Measurements from ENCODE around the gene DKC1.

DKC1 gene

DNA sequence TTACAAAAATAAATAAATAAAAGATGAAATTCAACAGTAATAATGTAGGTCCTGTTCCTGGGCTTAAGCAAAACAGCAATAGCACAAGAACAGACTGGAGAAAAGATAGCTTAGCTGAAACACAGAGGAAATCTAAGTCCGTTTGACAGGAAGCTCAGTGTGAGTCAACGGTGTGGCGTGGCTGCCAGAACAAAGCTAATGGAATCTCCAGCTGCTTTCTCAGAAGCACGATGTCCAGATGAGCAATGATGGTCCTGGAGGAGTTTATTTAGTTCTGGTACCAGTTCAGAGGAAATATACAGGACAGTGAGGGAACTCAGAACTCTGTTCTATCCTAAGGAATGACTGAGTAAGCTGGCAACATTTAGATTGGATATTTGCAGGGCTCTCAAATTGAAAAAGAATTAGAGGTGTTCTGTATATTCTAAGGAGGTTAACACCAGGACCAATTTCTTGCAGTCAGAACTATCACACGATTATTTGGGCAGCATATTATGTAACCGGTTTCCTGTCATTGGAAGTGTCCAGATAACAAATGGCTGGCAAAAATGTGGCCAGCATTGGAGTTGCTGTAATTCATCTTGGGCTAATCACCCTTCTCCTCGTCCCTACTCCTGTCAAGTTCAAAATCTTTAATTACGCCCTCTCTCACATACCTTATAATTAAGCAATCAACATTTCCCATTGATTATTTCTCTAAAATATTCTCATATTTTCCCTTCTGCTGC, 24.5 kb upstream of the DKC1 start:
- DNase-seq = no peak

DNA sequence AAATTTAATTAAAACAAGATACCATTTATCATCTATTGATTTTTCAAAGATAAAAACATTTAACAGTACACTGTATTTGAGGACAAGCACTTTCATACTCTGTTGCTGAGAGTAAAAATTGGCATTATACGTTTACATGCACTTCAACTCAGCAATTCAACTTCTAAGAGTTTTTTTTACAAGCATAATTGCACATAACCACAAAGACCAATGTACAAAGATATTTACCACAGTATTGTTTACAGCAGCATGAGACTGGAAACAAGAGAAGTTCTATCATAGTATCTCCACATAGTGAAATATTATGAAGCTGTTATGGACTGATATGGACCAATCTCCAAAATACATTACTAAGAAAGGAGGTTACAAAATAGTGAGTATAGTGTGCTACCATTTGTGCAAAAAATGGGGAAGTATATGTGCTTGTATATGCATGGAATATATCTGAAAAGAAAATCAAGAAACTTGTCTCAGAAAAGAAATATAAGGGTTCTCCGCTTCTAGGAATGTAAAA, 22.7 kb upstream of the DKC1 start:
- no peak for DNase-seq

DNA sequence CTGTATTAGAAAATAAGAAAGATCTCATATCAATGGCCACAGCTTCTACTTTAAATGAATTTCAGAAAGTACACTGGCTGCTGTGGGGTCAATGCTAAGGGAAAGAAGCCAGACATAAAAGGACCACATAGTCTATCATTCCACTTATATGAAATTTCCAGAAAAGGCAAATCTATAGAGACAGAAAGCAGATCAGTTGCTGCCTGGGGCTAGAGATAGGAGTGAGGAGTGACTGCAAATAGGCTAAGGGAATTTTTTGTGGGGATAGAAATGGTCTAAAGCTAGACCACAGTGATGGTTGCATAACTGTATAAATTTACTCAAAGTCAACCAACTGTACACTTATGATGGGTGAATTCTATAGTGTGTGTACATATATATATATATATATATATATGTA, 20.1 kb upstream of the DKC1 start:
- DNase-seq = no peak

DNA sequence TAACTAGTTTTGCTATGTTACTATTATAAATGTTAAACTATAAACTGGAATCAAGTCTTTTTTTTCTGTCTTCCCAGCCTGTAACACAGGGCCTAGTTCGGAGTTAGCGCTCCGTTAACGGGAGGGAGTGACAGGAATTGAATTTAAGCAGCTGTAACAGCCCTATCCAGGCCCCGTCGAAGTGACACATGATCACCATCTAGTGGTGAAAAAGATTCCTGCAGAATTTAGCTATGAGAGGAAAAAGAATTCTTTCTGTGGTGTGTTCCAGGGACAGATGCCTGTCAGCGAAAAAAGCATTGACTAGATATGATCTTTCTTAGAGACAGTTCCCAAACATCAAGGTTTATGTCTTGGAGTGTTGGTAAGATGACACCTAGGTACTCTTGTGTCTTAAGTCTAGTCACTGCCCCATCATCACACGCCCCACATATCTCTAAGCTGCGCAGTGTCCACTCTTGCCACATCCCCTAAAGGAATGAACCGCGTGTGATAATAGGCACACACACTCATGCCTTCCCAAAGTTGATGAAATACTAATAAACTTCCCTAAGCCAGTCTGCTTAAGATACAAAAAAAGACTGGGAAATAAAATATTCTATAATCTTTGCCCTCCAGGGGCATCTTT, 13.8 kb upstream of the DKC1 start:
- peak; percentile 37 for DNase-seq

DNA sequence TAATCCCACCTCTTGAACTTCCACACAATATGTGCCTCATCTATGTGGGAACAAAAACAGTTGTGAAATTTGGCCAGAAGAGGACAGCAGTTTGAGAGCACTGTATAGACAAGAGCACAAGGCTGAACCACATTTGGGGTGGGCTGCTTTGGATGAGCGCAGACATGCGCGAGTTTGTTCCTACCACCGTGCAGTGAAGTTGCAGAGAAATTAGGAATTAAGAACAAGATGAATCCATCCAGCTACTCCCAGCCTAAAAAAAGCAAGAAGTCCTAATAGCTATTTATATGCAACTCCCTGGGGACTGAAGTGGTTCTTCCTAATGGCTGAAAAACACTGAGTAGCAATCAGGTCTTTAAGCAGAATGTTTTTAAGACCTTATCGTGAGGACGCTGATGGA, 12.8 kb upstream of the DKC1 start:
- DNase-seq = no peak

DNA sequence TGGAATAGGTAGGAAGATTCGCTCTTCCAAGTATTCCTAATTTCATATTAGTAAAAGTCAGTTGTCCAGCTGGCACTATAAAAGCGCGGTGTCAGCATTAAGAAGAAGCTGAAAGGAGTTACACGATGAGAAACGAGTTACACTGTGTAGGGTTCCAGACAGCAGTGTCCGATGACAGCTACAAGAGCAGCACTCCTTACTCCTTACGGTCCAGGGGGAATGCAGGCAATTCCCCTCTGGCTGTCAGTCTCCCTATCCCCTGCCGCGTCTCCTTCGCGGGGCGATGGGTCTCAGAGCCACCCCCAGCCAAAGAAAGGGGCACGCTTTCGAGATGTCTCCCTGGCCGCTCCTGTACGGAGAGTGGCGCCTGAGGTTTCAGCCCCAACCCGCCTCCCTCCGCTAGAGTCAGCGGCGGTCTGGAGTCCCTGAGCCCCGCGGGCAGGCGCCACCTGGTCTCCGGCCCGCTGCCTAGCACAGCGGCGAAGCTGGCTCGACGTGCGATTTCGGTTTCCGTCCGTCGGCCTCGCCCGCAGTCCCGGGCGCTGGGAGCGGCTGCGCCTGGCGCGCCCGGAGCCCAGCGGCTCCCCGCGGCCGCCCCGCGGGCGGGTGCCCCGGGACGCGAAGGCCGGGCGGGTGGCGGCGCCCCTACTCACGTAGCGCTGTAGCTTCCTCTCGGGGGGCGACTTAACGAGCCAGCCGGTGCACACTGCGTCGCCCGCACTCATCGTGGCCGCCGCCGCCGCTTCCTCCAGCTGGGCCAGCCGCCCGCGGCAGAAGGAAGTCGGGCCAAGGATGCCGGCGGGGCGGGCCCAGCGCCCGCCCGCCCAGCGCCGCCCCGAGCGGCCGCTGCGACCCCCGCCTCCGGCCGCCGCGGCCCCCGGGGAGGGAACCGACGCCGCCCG, 12.1 kb upstream of the DKC1 start, which contains the start of gene GAB3:
Gene GAB3 (minus strand): TSS at position 777 of the 902 bp plus-strand sequence. CDS start 52 bp downstream, at position 725.
- DNase-seq = no peak

DNA sequence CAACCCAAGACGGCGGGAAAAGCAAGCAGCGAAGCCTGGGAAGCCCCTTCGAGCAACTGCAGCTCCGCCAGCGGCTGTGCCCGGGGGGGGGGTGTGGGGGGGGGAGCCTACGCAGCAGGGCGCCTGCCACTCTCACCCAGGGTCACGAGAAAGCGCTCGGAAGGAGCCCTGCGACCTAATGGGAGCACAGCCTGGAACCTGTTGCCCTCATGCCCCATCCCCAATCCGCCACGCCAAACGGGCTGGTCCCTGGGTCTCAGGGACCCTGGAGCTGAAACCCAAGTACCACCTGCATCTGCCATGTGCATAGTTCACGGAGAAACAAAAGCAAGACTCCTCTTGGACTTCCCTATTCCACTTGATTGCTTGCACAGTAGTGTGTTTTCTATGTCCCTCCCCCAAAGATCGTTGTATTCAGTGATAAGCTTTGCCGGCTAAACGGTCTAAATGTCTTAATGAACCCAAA, 11.4 kb upstream of the DKC1 start:
- DNase-seq = no peak

DNA sequence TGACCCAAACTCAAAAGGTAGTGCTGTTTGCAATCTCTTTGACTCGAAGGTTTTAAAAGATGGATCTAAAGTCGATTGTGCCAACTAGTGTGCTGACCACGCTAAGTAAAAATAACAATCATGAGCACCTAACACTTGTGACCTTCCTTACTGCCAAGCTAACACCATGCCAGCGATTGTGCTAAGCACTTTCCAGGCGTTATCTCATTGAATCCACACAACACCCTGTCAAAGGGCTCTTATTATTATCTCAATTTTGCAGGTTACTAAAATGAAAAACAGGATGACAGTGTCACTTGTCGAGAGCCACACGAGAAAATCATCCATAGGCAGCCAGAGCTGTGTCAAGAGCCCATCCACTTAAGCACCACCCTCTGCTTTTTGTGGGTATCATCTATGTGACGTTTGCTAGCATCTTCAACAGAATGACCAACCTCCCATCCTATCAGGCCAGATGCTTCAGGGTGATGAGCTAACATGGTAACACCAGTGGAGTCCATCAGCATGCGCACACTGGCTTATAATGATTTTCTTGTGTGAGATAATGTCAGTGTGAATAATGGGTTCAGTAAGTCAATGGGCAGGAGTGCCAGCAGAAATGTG, 10.9 kb upstream of the DKC1 start:
- no peak for DNase-seq

DNA sequence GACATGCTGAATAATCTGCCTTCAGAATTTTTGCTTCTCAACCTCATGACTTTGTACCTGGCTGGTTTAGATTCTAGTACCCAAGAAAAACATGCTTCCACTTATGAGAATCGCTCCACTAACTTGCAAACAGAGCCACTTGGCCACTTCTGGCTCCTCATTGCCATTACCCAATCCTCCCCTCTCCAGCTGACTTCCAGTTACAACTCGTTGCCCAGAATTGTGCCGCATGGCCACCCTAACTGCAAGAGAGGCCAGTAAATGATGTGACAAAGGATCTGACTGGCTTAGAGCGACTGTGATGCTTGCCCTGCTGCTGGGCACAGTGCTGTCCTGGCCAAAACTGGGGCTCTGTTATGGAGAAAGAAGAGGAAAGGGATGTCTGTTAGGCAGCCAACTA, 4.0 kb upstream of the DKC1 start:
- no peak for DNase-seq

DNA sequence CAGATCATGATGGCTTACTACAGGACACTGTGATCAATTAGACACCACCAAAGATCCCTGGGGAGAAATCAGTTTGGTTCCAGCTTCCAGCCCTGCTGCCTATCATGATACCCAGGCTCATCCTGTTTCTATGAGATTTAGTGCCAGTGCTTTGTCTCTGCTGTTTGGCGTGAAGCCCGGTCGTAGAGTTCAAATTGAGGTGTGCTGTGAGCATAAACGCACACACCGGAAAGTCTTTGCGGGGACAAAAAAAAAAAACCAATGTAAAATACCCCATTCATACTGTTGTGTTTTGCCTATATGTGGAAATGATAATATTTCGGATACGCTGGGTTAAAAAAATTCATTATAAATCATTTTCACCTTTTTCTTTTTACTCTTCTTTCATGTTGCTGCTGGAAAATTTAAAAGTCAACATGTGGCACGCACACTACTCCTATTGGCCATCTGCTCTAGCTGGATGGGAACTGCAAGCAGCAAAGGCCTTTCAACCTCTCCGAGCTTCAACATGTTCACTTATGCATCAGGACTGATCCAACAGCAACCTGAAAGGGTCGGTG, 607 bp upstream of the DKC1 start:
- DNase-seq = no peak

DNA sequence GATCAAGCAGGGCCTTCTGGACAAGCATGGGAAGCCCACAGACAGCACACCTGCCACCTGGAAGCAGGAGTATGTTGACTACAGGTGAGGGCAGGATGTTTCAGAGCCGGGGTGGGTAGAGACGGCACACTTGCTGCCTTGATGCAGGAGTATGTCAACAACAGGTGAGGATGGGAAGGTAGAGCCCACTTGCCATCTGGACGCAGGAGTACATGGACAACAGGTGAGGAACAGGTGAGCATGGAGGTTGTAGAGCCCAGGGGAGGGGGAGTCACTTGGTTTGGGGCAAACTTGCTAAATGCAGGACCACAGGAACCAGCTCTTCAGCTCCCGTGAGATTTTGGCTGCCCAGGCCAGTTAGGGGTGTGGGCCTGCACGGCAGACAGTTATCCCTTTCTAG, 12.0 kb downstream of the DKC1 start:
- DNase-seq = no peak

DNA sequence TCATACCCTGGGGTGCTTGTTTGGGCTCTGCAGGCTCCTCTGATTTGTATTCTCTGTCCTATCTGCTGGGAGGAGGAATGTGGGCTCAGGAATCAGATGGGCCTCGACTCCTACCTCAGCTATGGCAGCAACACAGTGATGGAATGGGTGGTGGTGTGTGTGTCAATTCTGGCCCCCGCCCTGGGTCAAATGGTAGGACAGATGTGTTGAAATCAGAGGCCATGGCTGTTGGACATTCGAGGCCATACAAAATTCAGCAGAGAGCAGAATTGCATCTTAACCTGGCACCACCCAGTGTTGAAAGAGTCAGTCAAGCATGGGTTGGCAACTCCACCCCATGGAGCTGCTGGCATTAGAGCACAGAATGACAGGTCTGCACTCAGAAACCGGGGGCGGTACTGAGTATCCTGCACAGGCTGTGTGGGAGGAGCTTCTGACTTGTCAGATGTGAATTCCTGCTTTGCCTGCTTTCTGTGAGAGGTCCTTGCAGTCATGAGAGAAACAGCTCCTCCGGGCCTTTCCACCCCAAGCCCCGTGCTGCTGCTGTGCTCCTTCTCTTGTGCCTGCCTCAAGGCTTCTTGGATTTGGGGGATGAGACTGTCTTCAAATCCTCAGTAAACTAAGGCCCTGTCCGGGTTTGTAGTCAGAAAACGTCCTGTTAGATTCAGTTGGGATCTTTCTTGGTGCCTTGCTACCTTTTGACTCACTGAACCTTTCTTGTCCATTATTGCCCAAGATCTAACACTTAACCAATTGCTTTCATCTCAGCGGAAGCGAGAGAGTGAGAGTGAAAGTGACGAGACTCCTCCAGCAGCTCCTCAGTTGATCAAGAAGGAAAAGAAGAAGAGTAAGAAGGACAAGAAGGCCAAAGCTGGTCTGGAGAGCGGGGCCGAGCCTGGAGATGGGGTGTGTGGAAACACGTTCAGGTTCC, 13.0 kb downstream of the DKC1 start:
- peak; percentile 40 for DNase-seq

DNA sequence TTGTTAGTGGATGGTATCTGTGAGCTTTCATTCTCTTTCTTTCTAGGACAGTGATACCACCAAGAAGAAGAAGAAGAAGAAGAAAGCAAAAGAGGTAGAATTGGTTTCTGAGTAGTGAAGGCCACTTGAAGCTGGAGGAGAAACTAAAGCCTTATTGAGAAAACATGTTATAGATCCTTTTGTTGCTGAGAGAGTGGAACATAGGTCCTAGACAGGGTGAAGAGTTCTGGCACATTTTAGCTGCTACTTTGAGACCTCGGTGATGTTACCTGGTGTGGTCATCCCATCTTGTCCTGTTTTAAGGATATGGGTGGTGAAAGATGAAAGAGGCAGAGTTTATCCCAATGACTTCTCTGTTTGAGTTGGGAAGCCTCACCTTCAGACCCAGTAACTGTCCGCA, 14.1 kb downstream of the DKC1 start:
- no peak for DNase-seq

DNA sequence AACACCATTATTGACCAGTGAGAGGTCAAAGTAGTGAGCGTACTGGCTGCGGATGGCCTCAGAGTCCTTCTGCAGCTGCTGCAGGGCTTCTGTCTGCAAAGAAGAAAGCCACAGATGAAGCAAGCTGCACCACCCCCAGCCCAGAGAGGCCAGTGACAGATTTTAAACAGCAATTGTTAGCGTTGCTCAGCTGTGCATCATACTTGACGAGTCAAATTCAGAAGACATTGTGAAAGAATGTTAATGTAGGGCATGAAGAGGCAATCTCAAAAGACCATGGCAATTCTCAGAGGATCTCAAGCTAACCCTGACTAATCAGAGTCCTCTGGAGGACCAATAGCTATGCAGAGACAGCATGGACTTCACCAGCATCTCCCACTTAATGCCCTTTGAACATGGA, 16.6 kb downstream of the DKC1 start:
- DNase-seq = no peak

DNA sequence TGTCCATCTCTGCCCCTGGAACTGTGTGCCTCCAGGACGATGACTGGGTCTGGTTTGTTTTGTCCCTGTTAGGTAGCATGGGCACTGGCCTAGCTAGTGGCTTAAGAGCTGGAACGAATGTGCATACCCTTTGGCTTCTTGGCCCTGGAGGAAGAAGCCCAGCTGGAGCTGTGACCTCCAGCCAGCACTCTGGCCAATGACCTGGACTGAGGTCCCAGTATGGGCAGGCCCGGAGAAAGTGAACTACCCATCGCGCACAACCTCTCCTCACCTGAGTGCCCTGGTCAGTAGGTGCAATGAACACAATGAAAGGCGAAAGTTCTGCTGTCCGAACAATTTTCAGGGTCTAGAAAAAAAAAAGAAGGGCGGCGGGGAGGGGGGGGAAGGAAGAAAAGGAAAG, 18.3 kb downstream of the DKC1 start:
- no peak for DNase-seq

DNA sequence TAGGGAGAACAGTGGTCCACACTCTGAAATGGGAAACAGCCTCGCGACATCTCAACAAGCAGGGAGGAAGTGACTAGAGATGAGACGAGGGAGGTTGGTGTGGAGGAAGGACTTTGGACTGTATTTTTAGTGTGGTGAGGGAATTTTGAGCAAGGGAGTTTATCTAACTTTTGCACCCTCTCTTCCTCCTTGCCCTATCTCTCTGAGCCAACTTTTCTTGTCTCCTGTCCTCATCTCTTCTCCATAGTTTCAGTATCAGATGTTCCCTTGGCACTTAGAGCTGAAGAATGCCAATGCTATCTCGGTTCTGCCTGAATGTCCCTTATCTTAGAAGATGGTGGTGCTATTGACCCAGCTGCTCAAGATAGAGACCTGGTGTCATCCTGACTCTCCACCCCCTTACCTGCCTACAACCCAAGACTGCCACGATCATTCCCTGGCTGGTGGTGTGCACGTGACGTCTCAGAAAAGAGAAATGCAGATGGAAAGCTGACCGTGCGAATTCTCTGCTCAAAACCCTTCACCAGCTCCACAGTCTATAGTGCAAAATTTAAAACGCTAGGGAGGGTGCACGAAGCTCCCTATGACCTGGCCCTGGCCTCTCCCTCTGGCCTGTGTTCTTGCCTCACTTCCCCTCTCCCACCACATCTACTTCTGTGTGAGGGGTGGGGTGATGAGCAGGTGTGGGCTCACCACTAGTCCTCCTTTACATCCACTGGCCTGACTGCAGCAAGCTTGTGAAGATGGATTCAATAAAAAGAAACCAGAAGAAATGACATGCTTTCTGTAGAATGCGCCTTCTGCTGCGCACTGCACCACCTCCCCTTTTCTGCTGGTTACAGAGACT, 21.7 kb downstream of the DKC1 start:
- DNase-seq = no peak

DNA sequence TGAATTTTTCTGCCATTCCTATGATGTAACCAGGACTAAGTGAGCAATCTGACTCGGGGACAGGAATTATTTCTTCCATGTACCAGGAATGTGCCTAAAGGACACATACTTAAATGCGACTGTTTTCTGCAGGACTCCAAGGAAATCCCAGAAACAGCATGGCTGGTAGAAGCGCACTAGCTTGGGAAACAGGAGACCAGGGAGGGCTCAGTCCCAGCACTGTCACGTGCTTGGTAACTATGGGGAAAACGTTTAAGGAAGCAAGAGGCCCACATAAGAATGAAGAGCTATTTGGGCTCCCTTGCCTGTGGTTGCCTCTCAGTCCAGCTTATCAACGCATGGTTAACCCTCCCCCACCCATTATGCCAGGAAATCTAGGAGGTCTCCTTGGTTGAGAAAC, 23.1 kb downstream of the DKC1 start:
- no peak for DNase-seq

DNA sequence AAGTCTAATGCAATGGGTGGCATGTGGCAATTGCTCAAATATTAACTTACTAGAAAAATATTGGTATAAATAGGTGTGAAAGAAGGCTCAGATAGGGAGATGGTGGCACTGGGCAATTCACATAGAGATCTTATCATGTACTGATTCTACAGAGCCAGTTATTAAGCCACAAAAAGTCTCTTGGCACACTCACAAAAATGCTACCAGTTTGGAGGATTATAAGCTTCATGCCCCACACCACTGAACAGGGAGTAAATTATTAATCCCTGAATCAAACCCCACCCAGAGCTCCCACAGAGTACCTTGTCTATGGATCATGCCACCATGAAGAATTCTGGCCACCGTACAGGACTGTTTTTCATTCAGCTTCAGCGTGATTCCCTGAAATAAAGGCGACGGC, 28.8 kb downstream of the DKC1 start:
- no peak for DNase-seq

DNA sequence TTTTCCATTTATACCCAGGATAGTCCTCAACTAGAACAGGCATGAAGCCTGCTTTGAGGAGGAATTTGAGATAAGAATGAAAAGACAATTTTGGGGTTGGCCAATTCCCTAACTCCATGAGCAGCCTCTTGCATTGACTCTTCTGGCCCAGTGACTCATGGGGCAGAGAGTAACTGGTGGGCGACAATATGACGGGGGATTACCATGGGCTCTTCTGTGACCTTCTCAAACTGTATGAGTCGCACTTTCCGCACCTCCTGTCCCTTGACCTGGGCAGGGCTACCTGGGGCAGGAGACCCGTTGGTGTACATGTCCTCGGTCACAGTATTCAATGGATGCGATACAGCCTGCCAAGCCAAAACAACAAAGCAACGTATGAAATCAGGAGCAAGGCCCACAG, 29.3 kb downstream of the DKC1 start:
- no peak for DNase-seq

DNA sequence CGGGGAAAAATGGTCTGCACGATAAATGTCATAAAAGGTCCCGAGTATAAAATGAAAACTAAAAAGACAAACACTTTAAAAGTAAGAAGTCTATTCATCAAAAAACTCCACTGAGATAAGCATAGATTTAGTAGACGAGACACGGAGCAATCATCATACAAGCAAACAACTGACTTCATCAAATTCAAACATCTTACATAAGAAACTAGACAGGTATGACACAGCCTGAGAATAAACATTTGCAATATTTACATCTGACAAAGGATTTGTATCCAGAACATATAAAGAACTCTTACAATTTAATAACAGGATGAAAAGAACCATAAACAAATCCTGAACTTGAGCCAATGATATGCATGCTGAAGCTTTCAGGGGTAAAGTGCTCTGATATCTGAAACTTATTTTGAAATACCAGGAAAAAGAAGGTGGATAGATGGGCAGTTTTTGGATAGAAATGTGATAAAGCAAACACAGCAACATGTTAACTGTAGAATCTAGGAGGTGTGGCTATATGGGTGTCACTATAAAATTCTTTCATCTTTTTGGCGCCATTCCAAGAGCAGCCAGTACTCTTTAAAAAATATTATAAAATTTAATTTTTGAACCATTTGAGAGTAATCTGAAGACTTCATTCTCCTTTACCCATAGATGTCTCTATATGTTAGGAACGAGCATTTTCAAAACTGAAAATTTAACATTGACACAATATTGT, 30.6 kb downstream of the DKC1 start:
- no peak for DNase-seq
